Inferior parietal cortex (tissue), 1 donor: ENCODE data around the gene ATG2A.
"Not testable (repeated sequence)": the region's sequence is repeated elsewhere in the genome, so short reads cannot be mapped to it uniquely, and the experiment has no call there.

Source experiments
- DNase-seq: peaks from one replicate; pipeline ENCODE4 v3.0.0-alpha.2; 2016; ENCODE audit errors: extremely low spot score

Gene ATG2A

GRCh38 chr11:64854534-64855502 lies 62.2 kb downstream of the ATG2A start:
- DNase-seq, result no peak

GRCh38 chr11:64854157-64854533 lies 62.9 kb downstream of the ATG2A start:
- no peak for DNase-seq

DNA sequence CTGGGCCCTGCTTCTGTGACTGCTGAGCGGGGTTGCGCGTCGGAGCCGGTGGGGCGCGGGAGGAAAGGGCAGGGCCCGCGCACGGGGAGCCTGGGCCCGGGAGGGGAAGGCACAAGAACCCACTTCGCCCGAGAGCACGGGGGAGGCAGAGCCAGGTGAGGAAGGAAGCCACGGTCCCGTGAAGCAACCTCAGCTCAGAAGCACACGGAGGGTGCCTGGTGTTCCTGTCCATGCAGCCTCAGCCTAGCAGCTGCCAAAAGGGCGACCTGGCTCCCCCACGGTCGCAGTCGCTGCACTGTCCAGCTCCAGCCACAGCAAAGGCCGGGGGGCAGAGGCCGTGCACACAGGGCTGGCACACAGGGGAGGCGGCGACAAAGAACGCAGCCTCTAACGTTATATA lies 63.3 kb downstream of the ATG2A start:
- DNase-seq, result no peak

- no peak for DNase-seq
These were observed 64.1 kb downstream of the ATG2A start for GRCh38 chr11:64852804-64853509.

DNA sequence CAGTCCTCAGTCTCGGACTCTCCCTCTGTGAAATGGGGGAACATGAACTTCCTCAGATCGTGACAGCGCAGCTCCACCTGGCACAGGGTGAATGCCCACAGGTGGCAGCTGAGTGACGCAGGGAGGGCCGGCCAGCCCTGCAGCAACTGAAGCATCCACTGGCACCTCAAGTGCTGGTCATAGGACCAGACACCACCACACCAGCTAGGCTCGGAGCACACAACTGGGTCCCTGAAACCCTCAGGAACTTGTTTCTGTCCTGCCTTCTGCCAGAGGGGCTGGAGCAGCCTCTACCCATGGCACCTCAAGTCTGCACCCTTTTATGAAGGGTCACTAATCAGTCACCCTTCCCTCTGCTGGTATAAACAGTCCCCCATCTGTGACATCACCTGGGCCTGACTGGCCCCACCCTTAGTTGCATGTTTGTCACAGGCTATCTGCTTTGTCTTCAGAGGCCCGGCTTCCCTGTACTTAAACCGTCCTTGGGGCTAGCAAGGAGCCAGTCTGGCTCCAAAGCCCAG lies 65.1 kb downstream of the ATG2A start:
- no peak for DNase-seq

GRCh38 chr11:64850979-64851567 lies 65.9 kb downstream of the ATG2A start:
- DNase-seq, result no peak

DNA sequence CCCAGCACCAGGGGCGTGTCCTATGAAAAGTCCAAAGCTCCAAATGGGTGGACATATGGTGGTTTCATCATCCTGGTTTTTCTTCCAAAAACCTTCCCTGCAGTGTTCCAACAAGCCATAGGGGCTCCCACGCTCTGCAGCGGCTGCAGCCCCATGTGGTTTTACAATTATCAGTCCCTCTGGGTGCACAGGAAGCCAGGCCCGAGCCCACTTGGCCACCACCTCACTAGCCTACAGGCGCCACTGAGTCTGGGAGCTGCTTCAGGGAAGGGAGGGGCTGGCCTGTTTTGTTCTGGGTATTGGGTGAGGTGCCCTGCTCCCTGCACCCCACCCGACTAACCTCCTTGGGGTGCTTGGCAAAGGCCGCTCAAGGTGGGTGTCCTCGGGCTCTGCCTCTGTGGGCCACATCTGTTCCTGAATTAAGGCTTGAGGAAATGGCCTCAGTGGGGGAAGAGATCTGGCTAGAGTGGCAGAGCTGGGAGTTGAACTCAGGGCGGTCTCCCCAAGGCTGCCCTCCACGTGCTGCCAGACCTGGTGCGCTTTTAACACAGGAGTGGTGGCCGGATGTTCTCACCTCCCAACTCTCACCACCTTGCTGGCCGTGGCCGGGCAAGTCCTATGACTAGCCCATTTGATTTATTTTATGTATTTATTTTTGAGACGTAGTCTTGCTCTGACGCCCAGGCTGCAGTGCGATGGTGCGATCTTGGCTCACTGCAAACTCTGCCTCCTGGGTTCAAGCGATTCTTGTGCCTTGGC lies 67.2 kb downstream of the ATG2A start:
- DNase-seq, result no peak

- no peak for DNase-seq
These were observed 68.0 kb downstream of the ATG2A start for GRCh38 chr11:64848826-64849597.

DNA sequence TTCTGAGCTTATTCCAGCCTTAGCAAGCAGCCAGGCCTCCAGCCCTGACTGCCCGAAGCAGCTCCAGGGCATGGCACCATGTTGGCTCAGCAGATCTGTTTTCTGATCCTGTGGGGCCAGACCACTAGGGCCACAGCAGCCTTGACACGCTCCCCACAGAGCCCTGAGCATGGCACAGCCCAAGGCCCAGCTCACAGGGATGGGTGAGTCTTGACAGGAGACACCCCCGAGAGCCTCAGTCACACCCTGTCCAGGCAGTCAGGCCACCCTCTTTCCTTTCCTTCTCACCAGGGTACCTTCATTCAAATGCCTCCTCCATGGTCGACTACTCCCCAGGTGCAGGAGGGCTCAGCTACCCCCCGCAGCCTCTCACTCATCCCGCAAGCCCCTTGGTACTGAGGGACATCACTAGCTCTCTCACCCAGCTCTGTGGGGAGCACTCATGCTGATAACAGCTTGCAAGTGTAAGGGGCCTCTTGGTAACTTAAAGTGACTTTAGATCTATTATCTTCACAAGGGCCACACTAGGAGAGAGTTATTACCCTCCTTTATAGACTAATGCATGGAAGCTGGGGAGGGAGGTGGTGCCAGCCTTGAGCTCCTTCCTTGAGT lies 68.7 kb downstream of the ATG2A start:
- no peak for DNase-seq

DNA sequence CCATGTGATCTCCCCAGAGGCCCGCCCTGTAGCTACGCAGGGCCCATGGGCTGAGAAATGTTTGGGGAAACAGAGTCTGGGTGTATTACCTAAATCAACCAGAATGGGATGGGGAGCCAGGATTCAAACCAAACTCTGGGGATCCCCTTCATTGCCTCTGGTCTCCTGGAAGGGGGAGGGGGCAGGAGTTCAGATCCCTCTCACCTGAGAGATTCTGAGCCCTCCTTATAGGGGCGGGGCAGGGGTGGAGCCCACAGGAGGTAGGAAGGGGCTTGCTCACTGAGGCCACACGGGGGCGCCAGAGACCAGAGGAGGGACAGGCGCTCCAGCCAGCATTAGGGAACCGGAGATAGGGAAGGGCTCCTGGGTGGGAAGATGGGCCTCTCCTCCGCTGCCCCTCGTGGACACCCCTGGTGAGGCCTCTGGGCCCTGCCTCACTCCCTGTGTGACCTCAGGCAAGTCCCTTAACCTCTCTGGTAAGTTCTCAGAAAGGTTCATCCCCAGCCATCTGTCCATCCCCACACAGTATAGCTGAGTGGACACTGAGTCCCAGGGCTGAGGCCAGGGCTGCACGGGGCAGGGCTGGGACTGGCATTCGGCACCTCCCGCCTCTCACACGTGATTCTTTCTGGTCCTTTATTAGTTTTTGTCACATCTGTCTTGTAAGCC lies 69.9 kb downstream of the ATG2A start:
- peak; percentile 96 for DNase-seq

- DNase-seq, result not testable (repeated sequence)
These were observed 71.3 kb downstream of the ATG2A start for GRCh38 chr11:64845776-64846129.

GRCh38 chr11:64845129-64845775 lies 71.8 kb downstream of the ATG2A start:
- no peak for DNase-seq
